Naive B cell (primary cell): ENCODE results near the gene VPREB1. TPM values are rescaled to one million over a fixed set of nuclear protein-coding genes. Genes with fewer than 3 reads are reported as not detected.
"Not testable (repeated sequence)": the region's sequence is repeated elsewhere in the genome, so short reads cannot be mapped to it uniquely, and the experiment has no call there.

ENCODE experiments used
- ATAC-seq, 2 donors: fragments of 150-1000 bp; cut with Tn5 transposase; 2 replicates each; pipeline ENCODE4 v1.10.0; 2021; ENCODE audit warnings: low read depth in 2 of 2, mild to moderate bottlenecking in 2 of 2, moderate library complexity in 2 of 2
- DNase-seq: peaks from one replicate; pipeline ENCODE4 v3.0.0; 2022
- H3K27ac Mint-ChIP-seq, 6 donors: one replicate each; pipeline ENCODE4 v1.8.0; 2020 to 2022; ENCODE audit warnings: mild to moderate bottlenecking in 6 of 6, mixed read lengths in 6 of 6, moderate library complexity in 5 of 6, inconsistent platforms in 2 of 6
- H3K27me3 Mint-ChIP-seq, 3 donors: one replicate each; pipeline ENCODE4 v1.8.0; 2021 to 2022; ENCODE audit warnings: mixed read lengths in 3 of 3, mild to moderate bottlenecking in 1 of 3
- H3K36me3 Mint-ChIP-seq, 2 donors: one replicate each; pipeline ENCODE4 v1.8.0; 2020 to 2022; ENCODE audit warnings: mixed read lengths in 2 of 2, inconsistent platforms in 1 of 2, mild to moderate bottlenecking in 1 of 2
- H3K4me1 Mint-ChIP-seq, 3 donors: one replicate each; pipeline ENCODE4 v1.8.0; 2020 to 2022; ENCODE audit warnings: mixed read lengths in 3 of 3, inconsistent platforms in 1 of 3, mild to moderate bottlenecking in 1 of 3, moderate library complexity in 1 of 3
- H3K4me3 Mint-ChIP-seq, 8 donors: one replicate each; pipeline ENCODE4 v1.8.0; 2020 to 2022; ENCODE audit warnings: mild to moderate bottlenecking in 8 of 8, mixed read lengths in 8 of 8, moderate library complexity in 8 of 8, inconsistent platforms in 2 of 8
- H3K9me3 Mint-ChIP-seq, 7 donors: one replicate each; pipeline ENCODE4 v1.8.0; 2020 to 2022; ENCODE audit warnings: mixed read lengths in 7 of 7, mild to moderate bottlenecking in 5 of 7, inconsistent platforms in 2 of 7, moderate library complexity in 1 of 7
- polyA plus RNA-seq, 6 donors: library from polyadenylated mRNA; unstranded; fragments of 300-500 nt; fragmentation: Illumina TruSeq; gene quantifications; one replicate each; pipeline ENCODE4 v1.2.3, GENCODE V29; 2021; ENCODE audit warnings: low read depth in 6 of 6

The VPREB1 gene
- polyA plus RNA-seq, 6 donors from 2014 or later = 1.2 to 23.1 (median 5.9) TPM

- no peaks in the 10 kb centered on the region for H3K27me3 Mint-ChIP-seq
- H3K4me1 Mint-ChIP-seq = peaks cover 49 to 67% (median 64%) of the 10 kb centered on the region in 3 donors
- H3K9me3 Mint-ChIP-seq = no peaks in the 10 kb centered on the region
- DNase-seq (no peak), ATAC-seq (no peak)
- H3K4me3 Mint-ChIP-seq = peak overlapping the region in 2 of 8 donors; percentile 45 to 51
- H3K36me3 Mint-ChIP-seq = no peaks in the 10 kb centered on the region
- H3K27ac Mint-ChIP-seq = peak overlapping the region in 1 of 6 donors; percentile 37
These were observed 41.3 kb upstream of the VPREB1 start for GRCh38 chr22:22203048-22203971.

- H3K36me3 Mint-ChIP-seq = no peaks in the 10 kb centered on the region
- H3K27ac Mint-ChIP-seq = peak overlapping the region; percentile 41 to 96 (median 68)
- DNase-seq (peak; percentile 79), ATAC-seq (peak; percentile 97 to 98)
- peak overlapping the region; percentile 8 to 75 (median 64) for H3K4me3 Mint-ChIP-seq
- no peaks in the 10 kb centered on the region for H3K27me3 Mint-ChIP-seq
- no peaks in the 10 kb centered on the region for H3K9me3 Mint-ChIP-seq
- H3K4me1 Mint-ChIP-seq = peaks cover 42 to 67% (median 59%) of the 10 kb centered on the region in 3 donors
These were observed 36.6 kb upstream of the VPREB1 start for GRCh38 chr22:22207845-22208564.

DNA sequence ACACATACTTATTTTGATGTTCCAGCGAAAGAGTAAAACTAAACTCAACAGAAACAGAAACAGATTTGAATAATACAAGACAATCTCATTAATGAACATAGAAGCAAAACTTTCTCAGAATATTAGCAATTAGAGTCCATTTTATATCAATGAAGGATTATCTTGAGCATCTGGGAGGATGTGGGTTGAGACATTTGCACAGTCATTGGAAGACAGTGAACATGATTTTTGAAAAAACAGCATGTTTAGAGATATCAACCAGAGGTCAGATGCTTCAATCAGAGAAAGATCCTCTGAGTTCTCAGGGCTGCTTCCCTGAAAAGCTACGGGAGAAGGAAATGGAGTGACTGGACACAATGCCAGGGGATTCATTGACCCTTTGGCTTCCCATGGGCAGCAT is 35.9 kb upstream of the VPREB1 start:
- peak overlapping the region in 4 of 6 donors; percentile 41 to 87 (median 71) for H3K27ac Mint-ChIP-seq
- DNase-seq = no peak
- no peak for ATAC-seq
- H3K4me1 Mint-ChIP-seq = peaks cover 46 to 70% (median 61%) of the 10 kb centered on the region in 3 donors
- H3K4me3 Mint-ChIP-seq = peak overlapping the region in 4 of 8 donors; percentile 57 to 75 (median 67)
- H3K36me3 Mint-ChIP-seq = no peaks in the 10 kb centered on the region
- H3K9me3 Mint-ChIP-seq = no peaks in the 10 kb centered on the region
- H3K27me3 Mint-ChIP-seq = no peaks in the 10 kb centered on the region

- not testable (repeated sequence) for H3K36me3 Mint-ChIP-seq, DNase-seq, ATAC-seq, H3K9me3 Mint-ChIP-seq, H3K27me3 Mint-ChIP-seq
- Mint-ChIP-seq H3K4me1 (peaks cover 46 to 74% (median 65%) of the 10 kb centered on the region in 3 donors), H3K4me3 (peak overlapping the region in 6 of 8 donors; percentile 16 to 71 (median 54)), H3K27ac (peak overlapping the region in 2 of 6 donors; percentile 67 to 95)
These were observed 35.4 kb upstream of the VPREB1 start for GRCh38 chr22:22209080-22209640.

GRCh38 chr22:22210375-22210774 is 34.2 kb upstream of the VPREB1 start:
- peak overlapping the region in 1 of 8 donors; percentile 53 for H3K4me3 Mint-ChIP-seq
- H3K36me3 Mint-ChIP-seq = no peaks in the 10 kb centered on the region
- H3K4me1 Mint-ChIP-seq = peaks cover 54 to 82% (median 77%) of the 10 kb centered on the region in 3 donors
- DNase-seq (no peak), ATAC-seq (no peak)
- H3K27me3 Mint-ChIP-seq = no peaks in the 10 kb centered on the region
- H3K9me3 Mint-ChIP-seq = no peaks in the 10 kb centered on the region
- peak overlapping the region in 2 of 6 donors; percentile 54 to 77 for H3K27ac Mint-ChIP-seq

- Mint-ChIP-seq H3K27ac (peak overlapping the region in 2 of 6 donors; percentile 43 to 54), H3K27me3 (no peaks in the 10 kb centered on the region), H3K4me3 (peak overlapping the region in 2 of 8 donors; percentile 25 to 53), H3K9me3 (no peaks in the 10 kb centered on the region), H3K4me1 (peaks cover 56 to 82% (median 79%) of the 10 kb centered on the region in 3 donors), H3K36me3 (no peaks in the 10 kb centered on the region)
- DNase-seq = no peak
- no peak for ATAC-seq
These were observed 33.4 kb upstream of the VPREB1 start for GRCh38 chr22:22210889-22211833.

DNA sequence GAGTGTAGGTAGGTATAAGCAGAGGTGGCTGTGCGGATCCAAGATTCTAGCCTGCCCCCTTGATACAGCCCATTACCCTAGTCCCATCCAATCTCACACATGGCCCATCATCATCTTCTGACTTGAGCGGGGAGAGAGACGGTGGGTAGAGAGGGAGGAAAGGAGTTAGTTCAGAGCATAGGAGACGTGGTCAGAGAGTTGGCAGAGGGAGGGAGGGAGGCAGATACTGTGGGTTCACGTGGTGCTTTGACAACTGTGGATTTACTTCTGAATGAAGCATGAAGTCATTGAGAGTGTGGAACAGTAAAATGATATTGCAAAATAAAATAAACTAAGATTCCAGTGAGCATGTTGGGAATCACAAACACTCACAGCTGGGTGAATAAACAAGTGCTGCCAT is 31.4 kb upstream of the VPREB1 start:
- Mint-ChIP-seq H3K4me1 (peaks cover 51 to 76% (median 71%) of the 10 kb centered on the region in 3 donors), H3K4me3 (peak overlapping the region in 1 of 8 donors; percentile 59), H3K27me3 (no peaks in the 10 kb centered on the region), H3K9me3 (no peaks in the 10 kb centered on the region), H3K27ac (peak overlapping the region in 3 of 6 donors; percentile 43 to 90 (median 84)), H3K36me3 (no peaks in the 10 kb centered on the region)
- ATAC-seq (no peak), DNase-seq (no peak)

GRCh38 chr22:22214819-22215329 is 29.7 kb upstream of the VPREB1 start:
- Mint-ChIP-seq H3K27ac (peak overlapping the region in 5 of 6 donors; percentile 45 to 82 (median 78)), H3K9me3 (no peaks in the 10 kb centered on the region), H3K27me3 (no peaks in the 10 kb centered on the region), H3K4me1 (peaks cover 51 to 73% (median 73%) of the 10 kb centered on the region in 3 donors), H3K36me3 (no peaks in the 10 kb centered on the region), H3K4me3 (peak overlapping the region in 6 of 8 donors; percentile 12 to 73 (median 38))
- ATAC-seq (peak; percentile 20 to 31), DNase-seq (no peak)

GRCh38 chr22:22215659-22216449 is 28.7 kb upstream of the VPREB1 start:
- Mint-ChIP-seq H3K4me3 (peak overlapping the region in 7 of 8 donors; percentile 22 to 76 (median 68)), H3K4me1 (peaks cover 48 to 67% (median 64%) of the 10 kb centered on the region in 3 donors), H3K9me3 (no peaks in the 10 kb centered on the region), H3K27me3 (no peaks in the 10 kb centered on the region), H3K36me3 (no peaks in the 10 kb centered on the region), H3K27ac (peak overlapping the region; percentile 38 to 95 (median 74))
- DNase-seq (no peak), ATAC-seq (peak; percentile 74 to 78)

- no peaks in the 10 kb centered on the region for H3K9me3 Mint-ChIP-seq
- ATAC-seq = no peak
- no peak for DNase-seq
- peaks cover 46 to 60% (median 58%) of the 10 kb centered on the region in 3 donors for H3K4me1 Mint-ChIP-seq
- peak overlapping the region in 5 of 6 donors; percentile 38 to 95 (median 66) for H3K27ac Mint-ChIP-seq
- no peaks in the 10 kb centered on the region for H3K36me3 Mint-ChIP-seq
- H3K4me3 Mint-ChIP-seq = peak overlapping the region in 6 of 8 donors; percentile 22 to 76 (median 62)
- no peaks in the 10 kb centered on the region for H3K27me3 Mint-ChIP-seq
These were observed 28.1 kb upstream of the VPREB1 start for GRCh38 chr22:22216450-22216959.

- Mint-ChIP-seq H3K27me3 (no peaks in the 10 kb centered on the region), H3K4me3 (peak overlapping the region in 2 of 8 donors; percentile 1 to 25), H3K27ac (no peak overlapping the region), H3K9me3 (no peaks in the 10 kb centered on the region), H3K4me1 (peaks cover 38 to 52% (median 51%) of the 10 kb centered on the region in 3 donors), H3K36me3 (no peaks in the 10 kb centered on the region)
- DNase-seq = no peak
- ATAC-seq = peak; percentile 40 to 61
These were observed 26.3 kb upstream of the VPREB1 start for GRCh38 chr22:22218302-22218701.
